ENCODE results near the gene PAGE1. TPM values are rescaled to one million over a fixed set of nuclear protein-coding genes. Genes with fewer than 3 reads are reported as not detected.

PAGE1 gene
- total RNA-seq = not detected in 2 replicates

GRCh38 chrX:49695276-49696180, at the start of gene PAGE1:
PAGE1 (minus strand) TSS chrX:49695984; CDS start chrX:49694770, 1,214 bp downstream.

Other genes with a start within 250 kb of the PAGE1 start
- not detected in 2 replicates for gene GAGE12C, start 163.8 kb downstream of the PAGE1 start, total RNA-seq
- not detected in 2 replicates for gene GAGE12D, start 154.3 kb downstream of the PAGE1 start, total RNA-seq
- not detected in 2 replicates for gene GAGE12E, start 144.7 kb downstream of the PAGE1 start, total RNA-seq
- gene GAGE12F, start 135.1 kb downstream of the PAGE1 start, total RNA-seq = not detected in 2 replicates
- not detected in 2 replicates for gene GAGE12G, start 125.6 kb downstream of the PAGE1 start, total RNA-seq
- gene GAGE12H, start 116.0 kb downstream of the PAGE1 start, total RNA-seq = not detected in 2 replicates
- not detected in 2 replicates for gene GAGE2A, start 106.5 kb downstream of the PAGE1 start, total RNA-seq
- gene GAGE1, start 97.0 kb downstream of the PAGE1 start, total RNA-seq = not detected in 2 replicates
- not detected in 2 replicates for gene PAGE4, start 133.3 kb upstream of the PAGE1 start, total RNA-seq
- 2.7 and 3.1 TPM in 2 replicates for gene USP27X, start 183.5 kb upstream of the PAGE1 start, total RNA-seq
- 12.0 and 16.1 TPM in 2 replicates for gene CLCN5, start 226.6 kb upstream of the PAGE1 start, total RNA-seq